K562 (cell line): ENCODE results near the gene OR6B2. TPM values are rescaled to one million over a fixed set of nuclear protein-coding genes. Genes with fewer than 3 reads are reported as not detected.

Source experiments
- ATAC-seq: fragments of 200-7000 bp; cut with Tn5 transposase; 3 replicates; pipeline ENCODE4 v1.9.1; 2020; ENCODE audit warnings: moderate library complexity
- BruUV-seq: library from RNA; stranded (reverse); fragments of 400-500 nt; replicated peaks from 2 replicates; lab custom pipeline; 2021; lab: Mats Ljungman, UMichigan
- CTCF ChIA-PET: fragments of 300-600 bp; formaldehyde crosslinking; extraction: SDS; loops from one replicate; lab custom pipeline; 2021; ENCODE audit warnings: low intra/inter-chr PET ratio; lab: Yijun Ruan, JAX
- POLR2A ChIA-PET: fragments of 300-600, 350-650 bp; sonication (Branson Sonifier 250); formaldehyde crosslinking; extraction: SDS; loops from one replicate; lab custom pipeline; 2021; ENCODE audit warnings: antibody characterized with exemption, inconsistent platforms; lab: Yijun Ruan, JAX
- DNase-seq, 4 experiments: peaks; one replicate each; pipeline versions ENCODE4 v3.0.0 to v3.0.0-alpha.2; 2011 to 2018; ENCODE audit warnings: low spot score in 3 of 4, mixed read lengths in 3 of 4; ENCODE audit errors: extremely low read depth in 1 of 4
- FAIRE-seq: peaks from 2 replicates; lab custom pipeline; 2011; peaks lifted over from hg19 to GRCh38; lab: Jason Lieb, UNC
- H2AFZ ChIP-seq: 2 replicates; pipeline ENCODE4 v1.6.0; 2011; ENCODE audit warnings: low read depth, low read length, control low read depth, inconsistent platforms
- H3K27ac ChIP-seq: fragments of 200-600 bp; 3 replicates; pipeline ENCODE4 v1.8.0; 2011; ENCODE audit warnings: low read depth, mild to moderate bottlenecking, control low read depth, inconsistent platforms, low read length, moderate library complexity, mixed read lengths; ENCODE audit errors: extremely low read depth
- H3K27me3 ChIP-seq, 2 experiments: fragments of 300-600 bp in 1 of 2; 2 replicates in 1 of 2; 3 replicates in 1 of 2; pipeline versions ENCODE4 v1.6.0 to v1.8.0; 2011; ENCODE audit warnings: inconsistent platforms in 2 of 2, low read length in 2 of 2, mild to moderate bottlenecking in 1 of 2, mixed read lengths in 1 of 2, moderate library complexity in 1 of 2; ENCODE audit not compliant: control insufficient read depth in 2 of 2, insufficient read depth in 2 of 2
- H3K36me3 ChIP-seq: fragments of 300-600 bp; 3 replicates; pipeline ENCODE4 v1.8.0; 2011; ENCODE audit warnings: mild to moderate bottlenecking, low read length, inconsistent platforms; ENCODE audit not compliant: control insufficient read depth, insufficient read depth
- H3K4me1 ChIP-seq, 2 experiments: fragments of 200-600 bp in 1 of 2; replicated peaks in 1 of 2; 2 replicates in 1 of 2; 3 replicates in 1 of 2; pipeline versions ENCODE4 v1.5.1 to v1.8.0; 2011; ENCODE audit warnings: inconsistent platforms in 2 of 2, low read length in 2 of 2, mild to moderate bottlenecking in 1 of 2, mixed read lengths in 1 of 2, moderate library complexity in 1 of 2; ENCODE audit not compliant: control insufficient read depth in 2 of 2, insufficient read depth in 2 of 2
- H3K4me2 ChIP-seq: 2 replicates; pipeline ENCODE4 v1.6.1; 2011; ENCODE audit warnings: low read length, control low read depth, inconsistent platforms, mixed read lengths; ENCODE audit not compliant: insufficient read depth
- H3K4me3 ChIP-seq: fragments of 200-600 bp; sonication (generic), shearing (Covaris generic); 2 replicates; pipeline ENCODE4 v1.5.1; 2016; ENCODE audit warnings: control low read depth, inconsistent platforms
- H3K79me2 ChIP-seq: fragments of 200-600 bp; 3 replicates; pipeline ENCODE4 v1.8.0; 2011; ENCODE audit warnings: low read length, inconsistent platforms; ENCODE audit not compliant: control insufficient read depth, insufficient read depth
- H3K9ac ChIP-seq, 2 experiments: 2 replicates each; pipeline versions ENCODE4 v1.6.0 to v1.6.1; 2011; ENCODE audit warnings: low read depth in 2 of 2, low read length in 2 of 2, control low read depth in 1 of 2, inconsistent platforms in 1 of 2, mild to moderate bottlenecking in 1 of 2, mixed read lengths in 1 of 2; ENCODE audit not compliant: insufficient read depth in 1 of 2
- H3K9me1 ChIP-seq: one replicate; pipeline ENCODE4 v1.6.0; 2011; ENCODE audit warnings: inconsistent platforms, mild to moderate bottlenecking, low read length, moderate library complexity; ENCODE audit not compliant: control insufficient read depth, insufficient read depth
- H3K9me3 ChIP-seq: replicated peaks from 2 replicates; pipeline ENCODE4 v1.5.1; 2011; ENCODE audit warnings: low read depth, low read length, inconsistent platforms; ENCODE audit not compliant: control insufficient read depth, insufficient read depth
- H4K20me1 ChIP-seq: replicated peaks from 2 replicates; pipeline ENCODE4 v1.6.1; 2011; ENCODE audit warnings: low read length, inconsistent platforms, mixed read lengths; ENCODE audit not compliant: control insufficient read depth, insufficient read depth
- CHD4 ChIP-seq: fragments of 200-600 bp; sonication (generic); IDR thresholded peaks from 3 replicates; pipeline ENCODE4 v1.6.1; 2012; ENCODE audit warnings: low read depth, mild to moderate bottlenecking, mixed read lengths, low read length, inconsistent platforms; ENCODE audit not compliant: insufficient read depth, insufficient replicate concordance, poor library complexity, severe bottlenecking
- HEY1 ChIP-seq: fragments of 250-450 bp; sonication (Bioruptor Pico); IDR thresholded peaks from 2 replicates; pipeline ENCODE4 v1.5.0; 2020; ENCODE audit warnings: mild to moderate bottlenecking, moderate library complexity, borderline replicate concordance
- HOXB6 ChIP-seq: fragments of 250-450 bp; sonication (Bioruptor Pico); IDR thresholded peaks from 2 replicates; pipeline ENCODE4 v1.5.1; 2022; ENCODE audit warnings: mild to moderate bottlenecking, borderline replicate concordance
- PHF21A ChIP-seq: fragments of 450-650 bp; IDR thresholded peaks from 2 replicates; pipeline ENCODE4 v1.6.1; 2017; ENCODE audit warnings: low read depth, borderline replicate concordance
- ZNF184 ChIP-seq: sonication (generic); formaldehyde crosslinking; IDR thresholded peaks from 2 replicates; pipeline ENCODE4 v1.5.0; 2020; ENCODE audit warnings: missing genetic modification reagents
- WGBS: fragments of 100-300 bp; shearing (Covaris generic); methylation state at CpG from one replicate; pipeline ENCODE4 v1.1.6; 2016; ENCODE audit warnings: low coverage, mixed read lengths; ENCODE audit not compliant: insufficient coverage; ENCODE audit errors: missing lambda C conversion rate; 5-methylcytosine and 5-hydroxymethylcytosine counted together
- in situ Hi-C: fragments of 300-500 bp; cut with MboI; formaldehyde crosslinking; loops from 4 replicates; pipeline ENCODE4 v1.15.0; 2018; ENCODE audit warnings: inconsistent platforms, mixed read lengths
- intact Hi-C: fragments of 100-400 bp; cut with micrococcal nuclease; formaldehyde crosslinking; loops from 2 replicates; pipeline ENCODE4 v1.14.2; 2022
- polyA plus RNA-seq, 8 experiments: library from polyadenylated mRNA; depleted of rRNA in 4 of 8; stranded (reverse) in 5 of 8; unstranded in 3 of 8; fragments of >200 nt; fragmentation: Nextera tagmentation in 2 of 8; fragmentation: Illumina TruSeq in 1 of 8; extraction: Ambion mirVana in 2 of 8; extraction: Trizol in 1 of 8; gene quantifications; 2 replicates each; pipeline versions ENCODE4 v1.2.1 to v1.2.3, GENCODE V29; 2011 to 2014; ENCODE audit warnings: inconsistent platforms in 1 of 8, missing spikeins in 1 of 8
- total RNA-seq, 7 experiments: library from RNA; depleted of rRNA in 6 of 7; stranded (reverse); fragments of >200 nt in 6 of 7; fragmentation: Illumina TruSeq in 2 of 7; extraction: Trizol in 2 of 7; gene quantifications; 2 replicates each; pipeline versions ENCODE4 v1.2.1 to v1.2.3, GENCODE V29; 2011 to 2021; ENCODE audit warnings: low replicate concordance in 1 of 7
- TF ChIP-seq, protein P1 (sequence below): sonication (generic); formaldehyde crosslinking; IDR thresholded peaks from 2 replicates; pipeline ENCODE4 v1.8.1; 2023; ENCODE audit warnings: mild to moderate bottlenecking, missing genetic modification reagents
- TF ChIP-seq, protein P2 (sequence below), 2 experiments: fragments of 450-650 bp in 1 of 2; sonication (generic) in 1 of 2; formaldehyde crosslinking in 1 of 2; IDR thresholded peaks; 2 replicates each; pipeline versions ENCODE4 v1.7.1 to v1.9.0; 2016 to 2022; ENCODE audit warnings: inconsistent platforms in 1 of 2, mild to moderate bottlenecking in 1 of 2, missing genetic modification reagents in 1 of 2
- TF ChIP-seq, protein P3 (sequence below): fragments of 150-350 bp; conservative IDR thresholded peaks from 2 replicates; pipeline ENCODE4 v1.6.1; 2014; ENCODE audit warnings: low read length

OR6B2 gene
- total and polyA plus RNA-seq, 9 of the 15 experiments (the other 6 are each of a cell fraction or from before 2014, with no cell fraction given) = not detected

DNA sequence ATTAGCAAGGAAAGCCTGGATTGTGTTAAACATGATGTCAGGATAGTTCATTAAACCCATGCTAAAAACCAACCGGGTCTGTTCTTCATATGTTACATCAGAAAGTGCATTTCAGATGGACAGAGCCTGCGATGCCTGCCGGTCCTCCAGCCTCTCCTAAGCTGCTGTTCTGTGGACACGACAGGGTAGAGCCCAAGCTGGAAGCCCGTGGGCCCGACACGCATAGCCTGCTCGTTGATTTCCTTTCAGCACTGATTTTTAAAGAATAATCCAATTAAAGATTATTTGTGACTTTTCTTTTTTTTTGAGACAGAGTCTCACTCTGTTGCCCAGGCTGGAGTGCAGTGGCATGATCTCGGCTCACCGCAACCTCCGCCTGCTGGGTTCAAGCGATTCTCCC is 22.3 kb upstream of the OR6B2 start:
- no peak for FAIRE-seq
- TF ChIP-seq HOXB6 (no peak), HEY1 (CRISPR knock-in tag) (no peak), PHF21A (no peak), ZNF184 (no peak), CHD4 (no peak)
- TF ChIP-seq, protein P1, sequence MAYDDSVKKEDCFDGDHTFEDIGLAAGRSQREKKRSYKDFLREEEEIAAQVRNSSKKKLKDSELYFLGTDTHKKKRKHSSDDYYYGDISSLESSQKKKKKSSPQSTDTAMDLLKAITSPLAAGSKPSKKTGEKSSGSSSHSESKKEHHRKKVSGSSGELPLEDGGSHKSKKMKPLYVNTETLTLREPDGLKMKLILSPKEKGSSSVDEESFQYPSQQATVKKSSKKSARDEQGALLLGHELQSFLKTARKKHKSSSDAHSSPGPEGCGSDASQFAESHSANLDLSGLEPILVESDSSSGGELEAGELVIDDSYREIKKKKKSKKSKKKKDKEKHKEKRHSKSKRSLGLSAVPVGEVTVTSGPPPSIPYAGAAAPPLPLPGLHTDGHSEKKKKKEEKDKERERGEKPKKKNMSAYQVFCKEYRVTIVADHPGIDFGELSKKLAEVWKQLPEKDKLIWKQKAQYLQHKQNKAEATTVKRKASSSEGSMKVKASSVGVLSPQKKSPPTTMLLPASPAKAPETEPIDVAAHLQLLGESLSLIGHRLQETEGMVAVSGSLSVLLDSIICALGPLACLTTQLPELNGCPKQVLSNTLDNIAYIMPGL (CRISPR knock-in tag) = no peak
- TF ChIP-seq, protein P2, sequence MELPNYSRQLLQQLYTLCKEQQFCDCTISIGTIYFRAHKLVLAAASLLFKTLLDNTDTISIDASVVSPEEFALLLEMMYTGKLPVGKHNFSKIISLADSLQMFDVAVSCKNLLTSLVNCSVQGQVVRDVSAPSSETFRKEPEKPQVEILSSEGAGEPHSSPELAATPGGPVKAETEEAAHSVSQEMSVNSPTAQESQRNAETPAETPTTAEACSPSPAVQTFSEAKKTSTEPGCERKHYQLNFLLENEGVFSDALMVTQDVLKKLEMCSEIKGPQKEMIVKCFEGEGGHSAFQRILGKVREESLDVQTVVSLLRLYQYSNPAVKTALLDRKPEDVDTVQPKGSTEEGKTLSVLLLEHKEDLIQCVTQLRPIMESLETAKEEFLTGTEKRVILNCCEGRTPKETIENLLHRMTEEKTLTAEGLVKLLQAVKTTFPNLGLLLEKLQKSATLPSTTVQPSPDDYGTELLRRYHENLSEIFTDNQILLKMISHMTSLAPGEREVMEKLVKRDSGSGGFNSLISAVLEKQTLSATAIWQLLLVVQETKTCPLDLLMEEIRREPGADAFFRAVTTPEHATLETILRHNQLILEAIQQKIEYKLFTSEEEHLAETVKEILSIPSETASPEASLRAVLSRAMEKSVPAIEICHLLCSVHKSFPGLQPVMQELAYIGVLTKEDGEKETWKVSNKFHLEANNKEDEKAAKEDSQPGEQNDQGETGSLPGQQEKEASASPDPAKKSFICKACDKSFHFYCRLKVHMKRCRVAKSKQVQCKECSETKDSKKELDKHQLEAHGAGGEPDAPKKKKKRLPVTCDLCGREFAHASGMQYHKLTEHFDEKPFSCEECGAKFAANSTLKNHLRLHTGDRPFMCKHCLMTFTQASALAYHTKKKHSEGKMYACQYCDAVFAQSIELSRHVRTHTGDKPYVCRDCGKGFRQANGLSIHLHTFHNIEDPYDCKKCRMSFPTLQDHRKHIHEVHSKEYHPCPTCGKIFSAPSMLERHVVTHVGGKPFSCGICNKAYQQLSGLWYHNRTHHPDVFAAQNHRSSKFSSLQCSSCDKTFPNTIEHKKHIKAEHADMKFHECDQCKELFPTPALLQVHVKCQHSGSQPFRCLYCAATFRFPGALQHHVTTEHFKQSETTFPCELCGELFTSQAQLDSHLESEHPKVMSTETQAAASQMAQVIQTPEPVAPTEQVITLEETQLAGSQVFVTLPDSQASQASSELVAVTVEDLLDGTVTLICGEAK (IDR thresholded peaks at IDR 0.05) = no peak
- TF ChIP-seq, protein P2 (CRISPR knock-in tag; IDR thresholded peaks at IDR 0.05) = no peak
- TF ChIP-seq, protein P3, sequence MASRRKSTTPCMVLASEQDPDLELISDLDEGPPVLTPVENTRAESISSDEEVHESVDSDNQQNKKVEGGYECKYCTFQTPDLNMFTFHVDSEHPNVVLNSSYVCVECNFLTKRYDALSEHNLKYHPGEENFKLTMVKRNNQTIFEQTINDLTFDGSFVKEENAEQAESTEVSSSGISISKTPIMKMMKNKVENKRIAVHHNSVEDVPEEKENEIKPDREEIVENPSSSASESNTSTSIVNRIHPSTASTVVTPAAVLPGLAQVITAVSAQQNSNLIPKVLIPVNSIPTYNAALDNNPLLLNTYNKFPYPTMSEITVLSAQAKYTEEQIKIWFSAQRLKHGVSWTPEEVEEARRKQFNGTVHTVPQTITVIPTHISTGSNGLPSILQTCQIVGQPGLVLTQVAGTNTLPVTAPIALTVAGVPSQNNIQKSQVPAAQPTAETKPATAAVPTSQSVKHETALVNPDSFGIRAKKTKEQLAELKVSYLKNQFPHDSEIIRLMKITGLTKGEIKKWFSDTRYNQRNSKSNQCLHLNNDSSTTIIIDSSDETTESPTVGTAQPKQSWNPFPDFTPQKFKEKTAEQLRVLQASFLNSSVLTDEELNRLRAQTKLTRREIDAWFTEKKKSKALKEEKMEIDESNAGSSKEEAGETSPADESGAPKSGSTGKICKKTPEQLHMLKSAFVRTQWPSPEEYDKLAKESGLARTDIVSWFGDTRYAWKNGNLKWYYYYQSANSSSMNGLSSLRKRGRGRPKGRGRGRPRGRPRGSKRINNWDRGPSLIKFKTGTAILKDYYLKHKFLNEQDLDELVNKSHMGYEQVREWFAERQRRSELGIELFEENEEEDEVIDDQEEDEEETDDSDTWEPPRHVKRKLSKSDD = no peak

More for the DNA sequence above, 22.3 kb upstream of the OR6B2 start:
- Histone ChIP-seq H3K9me1 (no peaks in the 10 kb centered on the region), H2AFZ (no peak overlapping the region), H3K36me3 (no peaks in the 10 kb centered on the region), H3K4me2 (no peak overlapping the region), H3K79me2 (no peaks in the 10 kb centered on the region), H3K9ac (no peak overlapping the region), H3K4me3 (no peak overlapping the region), H3K4me1 (no peaks in the 10 kb centered on the region), H3K27ac (no peak overlapping the region), H4K20me1 (no peaks in the 10 kb centered on the region), H3K27me3 (peaks cover 13 to 64% of the 10 kb centered on the region in 2 experiments; a peak in 4 of 5 replicates), H3K9me3 (no peaks in the 10 kb centered on the region)
- DNase-seq = no peak
- POLR2A ChIA-PET = no interaction called here
- CTCF ChIA-PET = no interaction called here
- 1% methylated on average over 11 of the region's 12 CpGs for WGBS
- ATAC-seq = no peak
- no TSS peak for BruUV-seq
- in situ Hi-C loops = no loop called here
- intact Hi-C loops = no loop called here
